GM23338 (cell line): ENCODE data around the gene ATG7. TPM values are rescaled to one million over a fixed set of nuclear protein-coding genes. Genes with fewer than 3 reads are reported as not detected.

Experiments used
- ATAC-seq: fragments of 200-7000 bp; cut with Tn5 transposase; 3 replicates; pipeline ENCODE4 v1.9.1; 2020
- DNase-seq: peaks from one replicate; pipeline ENCODE4 v3.0.0-alpha.2; 2015; ENCODE audit warnings: low spot score
- H2AFZ ChIP-seq: fragments of 200-600 bp; sonication (generic); 2 replicates; pipeline ENCODE4 v1.8.0; 2016; ENCODE audit warnings: antibody characterized with exemption, mild to moderate bottlenecking, moderate library complexity
- H3F3A ChIP-seq: fragments of 200-600 bp; sonication (generic); replicated peaks from 2 replicates; pipeline ENCODE4 v1.8.0; 2017; ENCODE audit warnings: antibody characterized with exemption, mixed run types, low read depth
- H3K27ac ChIP-seq: fragments of 200-600 bp; sonication (generic); 2 replicates; pipeline ENCODE4 v1.6.1; 2016; ENCODE audit warnings: low read depth
- H3K27me3 ChIP-seq: fragments of 200-600 bp; sonication (generic); 2 replicates; pipeline ENCODE4 v1.8.0; 2016; ENCODE audit warnings: mild to moderate bottlenecking, mixed run types, moderate library complexity; ENCODE audit not compliant: insufficient read depth
- H3K36me3 ChIP-seq: fragments of 200-600 bp; sonication (generic); 2 replicates; pipeline ENCODE4 v1.8.0; 2016; ENCODE audit warnings: mild to moderate bottlenecking; ENCODE audit not compliant: insufficient read depth
- H3K4me1 ChIP-seq: fragments of 200-600 bp; sonication (generic); 2 replicates; pipeline ENCODE4 v1.8.0; 2016; ENCODE audit warnings: mild to moderate bottlenecking, moderate library complexity; ENCODE audit not compliant: insufficient read depth
- H3K4me2 ChIP-seq: fragments of 200-600 bp; sonication (generic); 2 replicates; pipeline ENCODE4 v1.7.1; 2017; ENCODE audit warnings: mixed run types
- H3K4me3 ChIP-seq: fragments of 200-600 bp; sonication (generic); 2 replicates; pipeline ENCODE4 v1.6.1; 2016; ENCODE audit warnings: mixed run types
- H3K79me2 ChIP-seq: fragments of 200-600 bp; sonication (generic); replicated peaks from 2 replicates; pipeline ENCODE4 v1.8.0; 2017; ENCODE audit warnings: mild to moderate bottlenecking; ENCODE audit not compliant: insufficient read depth
- H3K9me2 ChIP-seq: fragments of 200-600 bp; sonication (generic); 2 replicates; pipeline ENCODE4 v1.8.0; 2017; ENCODE audit not compliant: insufficient read depth
- H4K20me1 ChIP-seq: fragments of 200-600 bp; sonication (generic); replicated peaks from 2 replicates; pipeline ENCODE4 v1.8.0; 2017; ENCODE audit warnings: mild to moderate bottlenecking; ENCODE audit not compliant: insufficient read depth
- H3K27ac Mint-ChIP-seq: 2 replicates; pipeline ENCODE4 v1.8.0; 2020; ENCODE audit warnings: inconsistent platforms, mild to moderate bottlenecking, moderate library complexity, mixed read lengths
- H3K27me3 Mint-ChIP-seq: 3 replicates; pipeline ENCODE4 v1.8.0; 2022; ENCODE audit warnings: low read depth, mild to moderate bottlenecking, moderate library complexity, mixed read lengths, inconsistent platforms; ENCODE audit not compliant: insufficient read depth, poor library complexity
- H3K36me3 Mint-ChIP-seq: 3 replicates; pipeline ENCODE4 v1.8.0; 2021; ENCODE audit warnings: low read depth, mild to moderate bottlenecking, inconsistent platforms, moderate library complexity, mixed read lengths
- H3K4me1 Mint-ChIP-seq: 3 replicates; pipeline ENCODE4 v1.8.0; 2020; ENCODE audit warnings: mild to moderate bottlenecking, inconsistent platforms, mixed read lengths
- H3K4me3 Mint-ChIP-seq: 3 replicates; pipeline ENCODE4 v1.8.0; 2021; ENCODE audit warnings: moderate library complexity, mild to moderate bottlenecking, inconsistent platforms, mixed read lengths
- H3K9me3 Mint-ChIP-seq: 3 replicates; pipeline ENCODE4 v1.8.0; 2020; ENCODE audit warnings: moderate library complexity, mild to moderate bottlenecking, inconsistent platforms, mixed read lengths
- CREB1 ChIP-seq: fragments of 250-450 bp; sonication (Bioruptor Pico); IDR thresholded peaks from 2 replicates; pipeline ENCODE4 v1.5.0; 2020; ENCODE audit warnings: low read depth, mild to moderate bottlenecking, moderate library complexity
- EZH2phosphoT487 ChIP-seq: fragments of 200-600 bp; sonication (generic); IDR thresholded peaks from one replicate; pipeline ENCODE4 v1.8.1; 2018; ENCODE audit warnings: antibody characterized with exemption; ENCODE audit not compliant: unreplicated experiment
- NANOG ChIP-seq: IDR thresholded peaks from 2 replicates; pipeline ENCODE4 v1.6.1; 2016; ENCODE audit warnings: antibody characterized with exemption, borderline replicate concordance
- STAT1 ChIP-seq: IDR thresholded peaks from one replicate; pipeline ENCODE4 v1.6.1; 2016; ENCODE audit warnings: antibody characterized with exemption; ENCODE audit not compliant: unreplicated experiment
- ZNF114 ChIP-seq: fragments of 250-450 bp; sonication (Bioruptor Pico); IDR thresholded peaks from 2 replicates; pipeline ENCODE4 v1.5.0; 2020; ENCODE audit warnings: mild to moderate bottlenecking, moderate library complexity
- ZNF331 ChIP-seq: fragments of 250-450 bp; sonication (Bioruptor Pico); IDR thresholded peaks from 2 replicates; pipeline ENCODE4 v1.5.0; 2020; ENCODE audit warnings: low read depth, mild to moderate bottlenecking, moderate library complexity
- polyA plus RNA-seq: library from polyadenylated mRNA; unstranded; fragments of >200 nt; fragmentation: Nextera tagmentation; extraction: Ambion mirVana; gene quantifications from 2 replicates; pipeline ENCODE4 v1.2.1, GENCODE V29; 2016
- total RNA-seq: library from RNA; depleted of rRNA; stranded (reverse); fragments of >200 nt; shearing (Covaris generic); gene quantifications from 2 replicates; pipeline ENCODE4 v1.2.3, GENCODE V29; 2014
- TF ChIP-seq, protein P1 (sequence below): IDR thresholded peaks from 2 replicates; pipeline ENCODE4 v1.6.1; 2016; ENCODE audit warnings: antibody characterized with exemption
- TF ChIP-seq, protein P2 (sequence below), 2 experiments: fragments of 200-600 bp in 1 of 2; sonication (generic) in 1 of 2; conservative IDR thresholded peaks; 2 replicates each; pipeline versions ENCODE4 v1.5.1 to v1.6.1; 2016 to 2017; ENCODE audit warnings: antibody characterized with exemption in 2 of 2, low read depth in 2 of 2, mild to moderate bottlenecking in 2 of 2, moderate library complexity in 1 of 2
- TF ChIP-seq, protein P3 (sequence below): fragments of 250-450 bp; sonication (Bioruptor Pico); IDR thresholded peaks from 2 replicates; pipeline ENCODE4 v1.5.0; 2020; ENCODE audit warnings: mild to moderate bottlenecking, moderate library complexity

Gene ATG7
- total and polyA plus RNA-seq, 2 experiments from 2014 or later = 16.2 to 36.7 TPM

DNA sequence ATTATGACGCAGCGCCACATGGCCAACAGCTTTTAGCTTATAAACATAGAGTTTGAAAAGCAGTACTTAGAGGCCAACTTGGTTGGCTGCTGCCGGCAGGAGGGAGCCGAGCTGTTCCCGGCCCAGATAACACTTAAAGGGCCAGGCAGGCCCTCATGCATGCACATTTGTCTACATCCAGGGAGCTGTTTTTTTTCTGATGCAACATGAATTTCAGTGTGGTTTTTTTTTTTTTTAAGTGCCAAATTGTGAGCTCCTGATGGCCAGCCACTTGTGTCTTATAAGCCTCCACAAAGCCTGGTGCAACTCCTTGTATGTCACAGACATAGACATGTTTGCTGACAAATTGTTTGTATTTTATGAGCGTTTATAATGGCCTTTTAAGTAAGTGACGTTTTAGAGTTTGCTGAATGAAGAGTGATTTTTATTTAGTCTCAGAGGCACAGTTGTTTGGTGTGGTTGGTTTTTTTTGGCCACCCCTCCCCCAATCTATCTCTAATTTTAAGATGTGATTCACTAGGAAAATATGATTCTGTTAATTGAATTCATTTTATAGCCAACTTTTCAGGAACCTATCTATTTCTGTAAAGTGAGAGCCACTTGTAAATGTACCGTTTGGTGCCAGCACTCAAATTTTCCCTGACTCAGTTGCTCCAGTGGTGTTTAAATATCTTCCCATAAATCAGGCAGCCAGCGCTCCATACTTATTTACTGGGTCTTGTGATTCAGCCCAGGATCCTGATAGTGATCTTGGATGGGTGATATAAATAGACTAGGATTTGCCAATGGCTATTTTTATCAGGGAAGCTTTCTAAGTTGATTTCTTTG lies 237.2 kb downstream of the ATG7 start:
- H3K9me3 Mint-ChIP-seq = peaks cover 11% of the 10 kb centered on the region
- H3K36me3 Mint-ChIP-seq = peaks cover 19% of the 10 kb centered on the region
- ATAC-seq (peak; percentile 90), DNase-seq (peak; percentile 57)
- Histone ChIP-seq H3K4me1 (peaks cover 24% of the 10 kb centered on the region), H3F3A (no peaks in the 10 kb centered on the region), H3K9me2 (no peaks in the 10 kb centered on the region), H3K36me3 (no peaks in the 10 kb centered on the region), H3K27ac (peak overlapping the region; percentile 67; the same call in 1 of the 2 replicates), H3K4me3 (no peak overlapping the region), H4K20me1 (no peaks in the 10 kb centered on the region), H3K27me3 (no peaks in the 10 kb centered on the region), H3K79me2 (no peaks in the 10 kb centered on the region), H2AFZ (peak overlapping the region; percentile 24; the same call in 1 of the 2 replicates), H3K4me2 (peak overlapping the region; percentile 60)
- TF ChIP-seq ZNF114 (CRISPR knock-in tag) (no peak), STAT1 (no peak), EZH2phosphoT487 (no peak), ZNF331 (no peak)
- TF ChIP-seq, protein P1, sequence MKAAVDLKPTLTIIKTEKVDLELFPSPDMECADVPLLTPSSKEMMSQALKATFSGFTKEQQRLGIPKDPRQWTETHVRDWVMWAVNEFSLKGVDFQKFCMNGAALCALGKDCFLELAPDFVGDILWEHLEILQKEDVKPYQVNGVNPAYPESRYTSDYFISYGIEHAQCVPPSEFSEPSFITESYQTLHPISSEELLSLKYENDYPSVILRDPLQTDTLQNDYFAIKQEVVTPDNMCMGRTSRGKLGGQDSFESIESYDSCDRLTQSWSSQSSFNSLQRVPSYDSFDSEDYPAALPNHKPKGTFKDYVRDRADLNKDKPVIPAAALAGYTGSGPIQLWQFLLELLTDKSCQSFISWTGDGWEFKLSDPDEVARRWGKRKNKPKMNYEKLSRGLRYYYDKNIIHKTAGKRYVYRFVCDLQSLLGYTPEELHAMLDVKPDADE = no peak
- TF ChIP-seq, protein P2, sequence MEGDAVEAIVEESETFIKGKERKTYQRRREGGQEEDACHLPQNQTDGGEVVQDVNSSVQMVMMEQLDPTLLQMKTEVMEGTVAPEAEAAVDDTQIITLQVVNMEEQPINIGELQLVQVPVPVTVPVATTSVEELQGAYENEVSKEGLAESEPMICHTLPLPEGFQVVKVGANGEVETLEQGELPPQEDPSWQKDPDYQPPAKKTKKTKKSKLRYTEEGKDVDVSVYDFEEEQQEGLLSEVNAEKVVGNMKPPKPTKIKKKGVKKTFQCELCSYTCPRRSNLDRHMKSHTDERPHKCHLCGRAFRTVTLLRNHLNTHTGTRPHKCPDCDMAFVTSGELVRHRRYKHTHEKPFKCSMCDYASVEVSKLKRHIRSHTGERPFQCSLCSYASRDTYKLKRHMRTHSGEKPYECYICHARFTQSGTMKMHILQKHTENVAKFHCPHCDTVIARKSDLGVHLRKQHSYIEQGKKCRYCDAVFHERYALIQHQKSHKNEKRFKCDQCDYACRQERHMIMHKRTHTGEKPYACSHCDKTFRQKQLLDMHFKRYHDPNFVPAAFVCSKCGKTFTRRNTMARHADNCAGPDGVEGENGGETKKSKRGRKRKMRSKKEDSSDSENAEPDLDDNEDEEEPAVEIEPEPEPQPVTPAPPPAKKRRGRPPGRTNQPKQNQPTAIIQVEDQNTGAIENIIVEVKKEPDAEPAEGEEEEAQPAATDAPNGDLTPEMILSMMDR (conservative IDR thresholded peaks at IDR 0.05; ENCODE audit: low read depth in 2 of 2) = no peak
- H3K4me1 Mint-ChIP-seq = peaks cover 35% of the 10 kb centered on the region
- H3K4me3 Mint-ChIP-seq = peak overlapping the region; percentile 36; the same call in 1 of the 3 replicates
- peak overlapping the region; percentile 70 for H3K27ac Mint-ChIP-seq
- peaks cover 3% of the 10 kb centered on the region for H3K27me3 Mint-ChIP-seq

DNA sequence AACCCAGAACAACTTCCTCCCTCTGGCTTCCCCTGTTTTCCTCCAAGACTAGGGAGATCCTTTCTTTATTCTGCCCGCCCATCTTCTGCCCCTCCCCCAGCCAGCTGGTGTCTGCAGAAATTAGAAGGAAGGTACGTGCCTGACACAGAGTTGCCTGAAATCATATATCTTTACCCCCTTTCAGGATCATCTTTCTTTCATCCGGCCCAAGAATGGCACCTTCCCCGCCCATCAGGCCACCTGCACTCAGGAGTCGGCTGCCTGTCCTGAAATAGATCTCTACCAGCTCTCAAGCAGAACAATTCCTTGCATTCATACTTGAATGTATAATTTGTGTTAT lies 237.8 kb downstream of the ATG7 start:
- Mint-ChIP-seq H3K27ac (peak overlapping the region; percentile 70), H3K9me3 (peaks cover 11% of the 10 kb centered on the region), H3K4me1 (peaks cover 37% of the 10 kb centered on the region), H3K27me3 (peaks cover 3% of the 10 kb centered on the region), H3K4me3 (peak overlapping the region; percentile 36; the same call in 2 of the 3 replicates), H3K36me3 (peaks cover 19% of the 10 kb centered on the region)
- DNase-seq (no peak), ATAC-seq (peak; percentile 23; the same call in 2 of the 3 replicates)
- Histone ChIP-seq H3F3A (no peaks in the 10 kb centered on the region), H4K20me1 (no peaks in the 10 kb centered on the region), H3K79me2 (no peaks in the 10 kb centered on the region), H3K4me1 (peaks cover 24% of the 10 kb centered on the region), H3K27ac (no peak overlapping the region; the same call in 1 of the 2 replicates), H3K36me3 (no peaks in the 10 kb centered on the region), H3K9me2 (no peaks in the 10 kb centered on the region), H3K4me2 (peak overlapping the region; percentile 60), H3K27me3 (no peaks in the 10 kb centered on the region), H2AFZ (no peak overlapping the region), H3K4me3 (no peak overlapping the region)
- TF ChIP-seq CREB1 = no peak
- no peak for TF ChIP-seq STAT1
- no peak for TF ChIP-seq NANOG
- no peak for TF ChIP-seq ZNF114 (CRISPR knock-in tag)
- TF ChIP-seq, protein P3, sequence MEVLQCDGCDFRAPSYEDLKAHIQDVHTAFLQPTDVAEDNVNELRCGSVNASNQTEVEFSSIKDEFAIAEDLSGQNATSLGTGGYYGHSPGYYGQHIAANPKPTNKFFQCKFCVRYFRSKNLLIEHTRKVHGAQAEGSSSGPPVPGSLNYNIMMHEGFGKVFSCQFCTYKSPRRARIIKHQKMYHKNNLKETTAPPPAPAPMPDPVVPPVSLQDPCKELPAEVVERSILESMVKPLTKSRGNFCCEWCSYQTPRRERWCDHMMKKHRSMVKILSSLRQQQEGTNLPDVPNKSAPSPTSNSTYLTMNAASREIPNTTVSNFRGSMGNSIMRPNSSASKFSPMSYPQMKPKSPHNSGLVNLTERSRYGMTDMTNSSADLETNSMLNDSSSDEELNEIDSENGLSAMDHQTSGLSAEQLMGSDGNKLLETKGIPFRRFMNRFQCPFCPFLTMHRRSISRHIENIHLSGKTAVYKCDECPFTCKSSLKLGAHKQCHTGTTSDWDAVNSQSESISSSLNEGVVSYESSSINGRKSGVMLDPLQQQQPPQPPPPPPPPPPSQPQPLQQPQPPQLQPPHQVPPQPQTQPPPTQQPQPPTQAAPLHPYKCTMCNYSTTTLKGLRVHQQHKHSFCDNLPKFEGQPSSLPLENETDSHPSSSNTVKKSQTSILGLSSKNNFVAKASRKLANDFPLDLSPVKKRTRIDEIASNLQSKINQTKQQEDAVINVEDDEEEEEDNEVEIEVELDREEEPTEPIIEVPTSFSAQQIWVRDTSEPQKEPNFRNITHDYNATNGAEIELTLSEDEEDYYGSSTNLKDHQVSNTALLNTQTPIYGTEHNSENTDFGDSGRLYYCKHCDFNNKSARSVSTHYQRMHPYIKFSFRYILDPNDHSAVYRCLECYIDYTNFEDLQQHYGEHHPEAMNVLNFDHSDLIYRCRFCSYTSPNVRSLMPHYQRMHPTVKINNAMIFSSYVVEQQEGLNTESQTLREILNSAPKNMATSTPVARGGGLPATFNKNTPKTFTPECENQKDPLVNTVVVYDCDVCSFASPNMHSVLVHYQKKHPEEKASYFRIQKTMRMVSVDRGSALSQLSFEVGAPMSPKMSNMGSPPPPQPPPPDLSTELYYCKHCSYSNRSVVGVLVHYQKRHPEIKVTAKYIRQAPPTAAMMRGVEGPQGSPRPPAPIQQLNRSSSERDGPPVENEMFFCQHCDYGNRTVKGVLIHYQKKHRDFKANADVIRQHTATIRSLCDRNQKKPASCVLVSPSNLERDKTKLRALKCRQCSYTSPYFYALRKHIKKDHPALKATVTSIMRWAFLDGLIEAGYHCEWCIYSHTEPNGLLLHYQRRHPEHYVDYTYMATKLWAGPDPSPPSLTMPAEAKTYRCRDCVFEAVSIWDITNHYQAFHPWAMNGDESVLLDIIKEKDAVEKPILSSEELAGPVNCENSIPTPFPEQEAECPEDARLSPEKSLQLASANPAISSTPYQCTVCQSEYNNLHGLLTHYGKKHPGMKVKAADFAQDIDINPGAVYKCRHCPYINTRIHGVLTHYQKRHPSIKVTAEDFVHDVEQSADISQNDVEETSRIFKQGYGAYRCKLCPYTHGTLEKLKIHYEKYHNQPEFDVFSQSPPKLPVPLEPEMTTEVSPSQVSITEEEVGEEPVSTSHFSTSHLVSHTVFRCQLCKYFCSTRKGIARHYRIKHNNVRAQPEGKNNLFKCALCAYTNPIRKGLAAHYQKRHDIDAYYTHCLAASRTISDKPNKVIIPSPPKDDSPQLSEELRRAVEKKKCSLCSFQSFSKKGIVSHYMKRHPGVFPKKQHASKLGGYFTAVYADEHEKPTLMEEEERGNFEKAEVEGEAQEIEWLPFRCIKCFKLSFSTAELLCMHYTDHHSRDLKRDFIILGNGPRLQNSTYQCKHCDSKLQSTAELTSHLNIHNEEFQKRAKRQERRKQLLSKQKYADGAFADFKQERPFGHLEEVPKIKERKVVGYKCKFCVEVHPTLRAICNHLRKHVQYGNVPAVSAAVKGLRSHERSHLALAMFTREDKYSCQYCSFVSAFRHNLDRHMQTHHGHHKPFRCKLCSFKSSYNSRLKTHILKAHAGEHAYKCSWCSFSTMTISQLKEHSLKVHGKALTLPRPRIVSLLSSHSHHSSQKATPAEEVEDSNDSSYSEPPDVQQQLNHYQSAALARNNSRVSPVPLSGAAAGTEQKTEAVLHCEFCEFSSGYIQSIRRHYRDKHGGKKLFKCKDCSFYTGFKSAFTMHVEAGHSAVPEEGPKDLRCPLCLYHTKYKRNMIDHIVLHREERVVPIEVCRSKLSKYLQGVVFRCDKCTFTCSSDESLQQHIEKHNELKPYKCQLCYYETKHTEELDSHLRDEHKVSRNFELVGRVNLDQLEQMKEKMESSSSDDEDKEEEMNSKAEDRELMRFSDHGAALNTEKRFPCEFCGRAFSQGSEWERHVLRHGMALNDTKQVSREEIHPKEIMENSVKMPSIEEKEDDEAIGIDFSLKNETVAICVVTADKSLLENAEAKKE = no peak
